Anterior cingulate cortex (tissue), 58 donors: Measurements from ENCODE around the gene MYBL2.
A peak's percentile ranks its signal among the peaks of the same experiment; 100 is the strongest.

Experiments
- DNase-seq, 58 donors: peaks; one replicate each; lab custom pipeline; 2025; lab: John Stamatoyannopoulos, UW

Gene MYBL2

GRCh38 chr20:43721097-43721428, 54.1 kb downstream of the MYBL2 start:
- no peak for DNase-seq

GRCh38 chr20:43721429-43722152, 54.7 kb downstream of the MYBL2 start:
- DNase-seq, result peak in 1 of 58 donors; percentile 3

GRCh38 chr20:43722153-43722505, 55.2 kb downstream of the MYBL2 start:
- no peak for DNase-seq

- no peak for DNase-seq
Observed at GRCh38 chr20:43723186-43723585, 56.3 kb downstream of the MYBL2 start.

- no peak for DNase-seq
Observed at GRCh38 chr20:43723735-43724134, 56.8 kb downstream of the MYBL2 start.

GRCh38 chr20:43724383-43724782, 57.5 kb downstream of the MYBL2 start:
- DNase-seq, result no peak

GRCh38 chr20:43725666-43726065, 58.8 kb downstream of the MYBL2 start:
- DNase-seq, result no peak

- DNase-seq, result no peak
Observed at GRCh38 chr20:43726333-43726732, 59.4 kb downstream of the MYBL2 start.

- no peak for DNase-seq
Observed at GRCh38 chr20:43726811-43727338, 60.0 kb downstream of the MYBL2 start, which contains the start of gene GTSF1L. Gene GTSF1L, minus strand, starts transcription at chr20:43727002. Its CDS starts 308 bp downstream, at chr20:43726694.

- DNase-seq, result no peak
Observed at GRCh38 chr20:43727980-43728590, 61.2 kb downstream of the MYBL2 start.

- DNase-seq, result no peak
Observed at GRCh38 chr20:43728686-43729255, 61.9 kb downstream of the MYBL2 start.

- DNase-seq, result no peak
Observed at GRCh38 chr20:43731469-43731868, 64.6 kb downstream of the MYBL2 start.

- DNase-seq, result no peak
Observed at GRCh38 chr20:43731927-43732326, 65.0 kb downstream of the MYBL2 start.

GRCh38 chr20:43736588-43737158, 69.8 kb downstream of the MYBL2 start:
- peak in 1 of 58 donors; percentile 36 for DNase-seq

- DNase-seq, result no peak
Observed at GRCh38 chr20:43737925-43738324, 71.0 kb downstream of the MYBL2 start.

GRCh38 chr20:43739148-43739749, 72.3 kb downstream of the MYBL2 start:
- no peak for DNase-seq

- DNase-seq, result no peak
Observed at GRCh38 chr20:43740642-43741041, 73.7 kb downstream of the MYBL2 start.

- no peak for DNase-seq
Observed at GRCh38 chr20:43744151-43744611, 77.3 kb downstream of the MYBL2 start.

GRCh38 chr20:43744966-43745730, 78.2 kb downstream of the MYBL2 start:
- no peak for DNase-seq
